C4-2B (cell line): ENCODE results near the gene SLC25A43.
"Not testable (repeated sequence)": the region's sequence is repeated elsewhere in the genome, so short reads cannot be mapped to it uniquely, and the experiment has no call there.

Experiments
- H3K27ac ChIP-seq: fragments of 450-650 bp; 2 replicates; pipeline ENCODE4 v1.5.1; 2017
- ZFX ChIP-seq: fragments of 450-650 bp; IDR thresholded peaks from 2 replicates; pipeline ENCODE4 v1.6.1; 2017
- TF ChIP-seq, protein P1 (sequence below): fragments of 450-650 bp; conservative IDR thresholded peaks from 2 replicates; pipeline ENCODE4 v1.5.1; 2017; ENCODE audit warnings: mild to moderate bottlenecking

The SLC25A43 gene

DNA sequence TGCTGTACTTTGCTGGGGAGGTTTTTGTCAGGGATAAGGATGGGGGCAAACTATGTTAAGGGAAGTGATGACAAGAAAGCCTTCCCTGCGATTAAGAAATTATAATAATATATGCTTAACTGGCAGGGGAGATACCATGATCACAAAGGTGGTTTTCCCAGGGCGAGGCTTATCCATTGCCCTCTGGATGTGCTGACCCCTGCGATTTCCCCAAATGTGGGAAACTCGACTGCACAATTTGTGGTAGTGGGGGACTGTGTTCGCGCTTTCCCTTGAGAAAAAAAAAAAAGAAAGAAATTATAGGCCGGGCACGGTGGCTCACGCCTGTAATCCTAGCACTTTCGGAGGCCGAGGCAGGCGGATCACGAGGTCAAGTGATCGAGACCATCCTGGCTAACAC lies 24.5 kb downstream of the SLC25A43 start:
- no peak overlapping the region for H3K27ac ChIP-seq
- no peak for TF ChIP-seq ZFX
- TF ChIP-seq, protein P1, sequence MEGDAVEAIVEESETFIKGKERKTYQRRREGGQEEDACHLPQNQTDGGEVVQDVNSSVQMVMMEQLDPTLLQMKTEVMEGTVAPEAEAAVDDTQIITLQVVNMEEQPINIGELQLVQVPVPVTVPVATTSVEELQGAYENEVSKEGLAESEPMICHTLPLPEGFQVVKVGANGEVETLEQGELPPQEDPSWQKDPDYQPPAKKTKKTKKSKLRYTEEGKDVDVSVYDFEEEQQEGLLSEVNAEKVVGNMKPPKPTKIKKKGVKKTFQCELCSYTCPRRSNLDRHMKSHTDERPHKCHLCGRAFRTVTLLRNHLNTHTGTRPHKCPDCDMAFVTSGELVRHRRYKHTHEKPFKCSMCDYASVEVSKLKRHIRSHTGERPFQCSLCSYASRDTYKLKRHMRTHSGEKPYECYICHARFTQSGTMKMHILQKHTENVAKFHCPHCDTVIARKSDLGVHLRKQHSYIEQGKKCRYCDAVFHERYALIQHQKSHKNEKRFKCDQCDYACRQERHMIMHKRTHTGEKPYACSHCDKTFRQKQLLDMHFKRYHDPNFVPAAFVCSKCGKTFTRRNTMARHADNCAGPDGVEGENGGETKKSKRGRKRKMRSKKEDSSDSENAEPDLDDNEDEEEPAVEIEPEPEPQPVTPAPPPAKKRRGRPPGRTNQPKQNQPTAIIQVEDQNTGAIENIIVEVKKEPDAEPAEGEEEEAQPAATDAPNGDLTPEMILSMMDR: no peak

DNA sequence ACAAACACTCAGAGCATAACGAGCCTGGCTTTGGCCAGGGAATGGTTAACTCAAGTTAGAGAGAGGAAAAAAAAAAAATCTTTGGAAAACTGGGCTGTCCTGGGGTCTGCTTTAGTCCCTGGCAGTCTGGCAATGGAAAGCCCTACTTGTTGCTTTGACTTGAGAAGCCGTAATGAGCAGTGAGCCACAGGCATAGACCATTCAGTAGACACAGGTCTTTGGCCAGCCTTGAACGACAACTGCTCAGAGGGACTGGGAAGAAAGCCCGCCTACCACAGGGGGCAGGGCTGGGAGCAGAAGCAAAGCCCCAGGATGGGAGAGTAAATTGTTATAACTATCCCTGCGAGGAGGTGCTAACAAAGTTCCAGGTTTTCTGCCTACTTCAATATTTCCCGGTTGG lies 25.9 kb downstream of the SLC25A43 start:
- H3K27ac ChIP-seq: no peak overlapping the region; the same call in 1 of the 2 replicates
- no peak for TF ChIP-seq ZFX
- TF ChIP-seq, protein P1: no peak

DNA sequence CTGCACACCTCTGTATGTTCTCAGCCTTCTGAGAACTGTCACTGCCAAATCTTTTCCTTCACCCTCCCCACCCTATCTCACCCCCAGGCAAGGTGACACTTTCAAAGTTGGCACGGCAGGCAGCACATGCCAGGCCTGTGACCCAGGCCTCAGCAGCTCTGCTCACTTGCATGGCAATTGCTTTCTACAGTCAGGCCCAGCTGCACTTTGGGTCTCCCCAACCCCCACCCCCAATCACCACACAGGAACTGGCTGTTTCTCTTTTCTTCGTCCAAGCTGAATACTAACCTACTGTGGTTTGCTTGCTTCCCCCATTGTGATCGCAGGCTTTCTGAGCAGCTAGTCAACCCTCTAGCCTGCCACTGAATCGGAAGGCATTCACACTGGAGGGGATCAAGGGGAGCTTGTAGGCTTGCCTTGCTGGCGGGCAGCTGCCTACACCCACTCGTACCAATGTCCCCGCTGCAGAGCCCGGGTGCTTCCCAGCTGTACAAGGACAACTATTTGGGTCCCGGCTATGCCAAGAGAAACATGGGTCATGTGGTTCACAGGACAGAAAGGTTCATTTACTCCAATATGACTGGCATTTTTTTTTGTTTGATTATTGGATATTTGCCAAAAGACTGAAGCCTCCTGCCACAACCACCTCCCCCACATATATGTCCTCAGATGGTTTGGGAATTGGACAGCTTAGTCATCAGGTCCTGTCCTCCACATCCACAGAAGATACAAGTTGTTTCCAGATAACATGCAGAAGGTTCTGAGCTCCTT lies 28.1 kb downstream of the SLC25A43 start:
- no peak overlapping the region for H3K27ac ChIP-seq
- TF ChIP-seq, protein P1: no peak
- TF ChIP-seq ZFX: no peak

DNA sequence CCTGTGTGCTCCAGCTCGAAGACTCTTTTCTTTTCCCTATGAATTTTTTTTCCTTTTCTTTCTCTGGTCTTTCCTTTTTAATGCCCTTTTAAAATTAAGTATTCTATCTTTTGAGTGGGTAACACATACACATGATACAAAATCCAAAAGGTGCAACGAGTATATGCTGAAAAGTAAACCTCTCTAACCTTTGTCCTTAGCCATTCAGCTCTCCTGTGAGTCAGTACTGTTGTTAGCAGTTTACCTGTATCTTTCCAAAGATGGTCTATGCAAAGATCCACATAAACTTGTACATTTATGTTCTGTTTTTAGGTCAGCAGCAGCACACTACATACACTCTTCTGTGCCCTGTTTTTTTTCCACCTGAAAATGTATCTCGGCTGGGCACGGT lies 28.7 kb downstream of the SLC25A43 start:
- TF ChIP-seq, protein P1: no peak
- TF ChIP-seq ZFX: no peak
- H3K27ac ChIP-seq: no peak overlapping the region

DNA sequence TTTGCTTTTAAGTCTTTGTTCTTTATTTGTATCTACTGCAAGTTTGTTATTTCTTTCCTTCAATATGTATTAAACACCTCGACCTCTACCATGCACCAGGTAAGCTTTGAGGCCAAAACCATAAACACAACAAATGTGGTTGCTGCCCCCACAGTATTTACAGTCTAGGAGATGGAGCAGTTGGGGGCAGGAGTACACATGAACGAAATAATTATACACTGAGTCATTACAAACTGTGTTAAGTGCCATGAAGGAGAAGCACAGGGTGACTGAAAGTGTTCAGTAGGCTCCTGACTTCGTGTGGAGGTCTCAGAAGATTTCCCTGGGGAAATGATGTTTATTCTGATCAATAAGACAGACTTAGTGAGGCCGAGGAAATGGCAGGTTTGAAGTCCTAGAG lies 30.3 kb downstream of the SLC25A43 start:
- H3K27ac ChIP-seq: no peak overlapping the region
- no peak for TF ChIP-seq ZFX
- TF ChIP-seq, protein P1: no peak

DNA sequence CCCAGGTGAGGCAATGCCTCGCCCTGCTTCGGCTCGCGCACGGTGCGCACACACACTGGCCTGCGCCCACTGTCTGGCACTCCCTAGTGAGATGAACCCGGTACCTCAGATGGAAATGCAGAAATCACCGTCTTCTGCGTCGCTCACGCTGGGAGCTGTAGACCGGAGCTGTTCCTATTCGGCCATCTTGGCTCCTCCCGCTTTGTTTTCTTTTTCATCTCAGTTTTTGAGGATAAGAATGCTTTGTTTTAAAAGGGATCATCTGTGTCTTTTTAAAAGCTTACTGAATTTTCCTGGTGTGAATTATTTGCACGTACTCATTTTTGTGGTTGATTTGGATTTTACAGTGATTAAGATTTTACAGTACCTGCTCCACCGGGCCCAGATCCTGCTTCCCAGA lies 42.2 kb downstream of the SLC25A43 start:
- not testable (repeated sequence) for H3K27ac ChIP-seq

DNA sequence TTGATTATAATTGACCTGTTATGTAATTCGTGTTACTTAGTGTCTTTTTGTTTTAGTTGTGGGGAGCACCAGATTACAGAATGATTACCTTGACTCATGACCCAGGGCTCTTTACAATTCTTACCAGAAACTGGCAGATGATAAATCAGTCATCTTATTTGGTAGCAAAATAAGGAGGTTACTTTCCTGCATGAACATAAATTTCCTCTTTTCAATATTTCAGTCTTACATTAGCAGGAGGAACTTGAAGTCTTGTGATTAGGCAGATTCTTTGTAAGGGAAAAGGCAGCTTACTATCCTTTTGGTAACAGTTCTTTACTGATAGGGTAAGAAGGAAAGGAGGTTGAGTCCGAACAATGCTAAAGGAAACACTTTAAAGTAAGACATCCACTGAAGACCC lies 43.1 kb downstream of the SLC25A43 start:
- no peak overlapping the region for H3K27ac ChIP-seq
- no peak for TF ChIP-seq ZFX
- TF ChIP-seq, protein P1: no peak

DNA sequence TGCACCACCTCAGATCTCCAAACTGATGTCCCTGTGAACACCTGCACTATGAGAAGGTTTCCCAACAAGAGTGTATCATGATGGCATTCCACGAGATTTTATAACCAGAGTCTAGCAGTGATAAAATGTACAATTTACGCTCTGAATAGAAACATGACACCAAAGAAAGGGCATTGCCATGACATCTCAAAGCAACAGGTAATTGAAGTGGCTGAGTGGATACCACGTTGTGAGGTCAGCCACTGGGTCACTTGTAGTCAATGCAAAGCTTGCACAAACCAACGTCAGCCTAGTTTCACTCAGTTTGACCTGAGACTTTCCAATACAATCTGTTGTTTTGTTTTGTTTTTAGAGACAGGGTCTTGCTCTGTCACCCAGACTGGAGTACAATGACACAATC lies 54.1 kb downstream of the SLC25A43 start:
- H3K27ac ChIP-seq: no peak overlapping the region
- TF ChIP-seq, protein P1: no peak
- no peak for TF ChIP-seq ZFX
